Measurements from ENCODE around the gene POFUT1. TPM values are rescaled to one million over a fixed set of nuclear protein-coding genes. Genes with fewer than 3 reads are reported as not detected.

Gene POFUT1
- polyA plus RNA-seq, 1 of the 3 experiments (the other 2 are of a cell fraction) = 35.6 TPM

GRCh38 chr20:32249030-32249738 is 41.5 kb downstream of the POFUT1 start:
- CTCF ChIA-PET = no interaction called here
- Histone ChIP-seq H2AFZ (ENCODE audit: low read depth) (no peak overlapping the region), H4K20me1 (ENCODE audit: insufficient read depth) (no peaks in the 10 kb centered on the region), H3K79me2 (ENCODE audit: insufficient read depth) (no peaks in the 10 kb centered on the region), H3F3A (replicated peaks; ENCODE audit: insufficient read depth) (no peaks in the 10 kb centered on the region), H3K36me3 (replicated peaks in 1 of 2; ENCODE audit: control insufficient read depth in 1 of 2, insufficient read depth in 2 of 2, low read length in 1 of 2) (no peaks in the 10 kb centered on the region), H3K4me1 (ENCODE audit: control insufficient read depth in 1 of 2, insufficient read depth in 2 of 2, low read depth in 1 of 2, low read length in 1 of 2) (no peaks in the 10 kb centered on the region), H3K9me3 (no peaks in the 10 kb centered on the region), H3K9ac (no peak overlapping the region), H3K27ac (ENCODE audit: low read depth in 2 of 2, low read length in 1 of 2) (no peak overlapping the region), H3K27me3 (ENCODE audit: insufficient read depth) (no peaks in the 10 kb centered on the region), H3K9me2 (no peaks in the 10 kb centered on the region), H3K4me2 (no peak overlapping the region), H3K4me3 (ENCODE audit: low read depth in 2 of 2, low read length in 1 of 2) (no peak overlapping the region)
- POLR2A ChIA-PET = no interaction called here
- no peak for TF ChIP-seq TAF1 (IDR thresholded peaks at IDR 0.05; ENCODE audit: borderline replicate concordance, low read depth, low read length)
- TF ChIP-seq YY1 (IDR thresholded peaks at IDR 0.05; ENCODE audit: low read depth) = no peak
- no peak for TF ChIP-seq CTCF (IDR thresholded peaks at IDR 0.05)
- TF ChIP-seq TCF12 (IDR thresholded peaks at IDR 0.05) = no peak
- TF ChIP-seq FOXM1 (IDR thresholded peaks at IDR 0.05; ENCODE audit: low read depth) = no peak
- no peak for TF ChIP-seq EZH2phosphoT487 (IDR thresholded peaks at IDR 0.05; ENCODE audit: borderline replicate concordance, low read depth)
- no peak for TF ChIP-seq CHD2 (IDR thresholded peaks at IDR 0.05; ENCODE audit: low read length, partially characterized antibody)
- no peak for TF ChIP-seq MXI1 (IDR thresholded peaks at IDR 0.05; ENCODE audit: low read depth, low read length)
- TF ChIP-seq REST (IDR thresholded peaks at IDR 0.05; ENCODE audit: low read depth, low read length) = no peak
- no peak for TF ChIP-seq TEAD4 (IDR thresholded peaks at IDR 0.05; ENCODE audit: borderline replicate concordance, insufficient read depth)
- TF ChIP-seq MAX (IDR thresholded peaks at IDR 0.05; ENCODE audit: low read depth) = no peak
- TF ChIP-seq ZBTB33 (IDR thresholded peaks at IDR 0.05; ENCODE audit: borderline replicate concordance, low read depth) = no peak
- TF ChIP-seq RAD21 (IDR thresholded peaks at IDR 0.05; ENCODE audit: low read length) = no peak
- no peak for TF ChIP-seq ELF1 (IDR thresholded peaks at IDR 0.05)
- no peak for TF ChIP-seq RXRA (IDR thresholded peaks at IDR 0.05; ENCODE audit: borderline replicate concordance, low read depth)
- TF ChIP-seq USF2 (IDR thresholded peaks at IDR 0.05; ENCODE audit: borderline replicate concordance, low read depth, low read length) = no peak
- TF ChIP-seq USF1 (IDR thresholded peaks at IDR 0.05; ENCODE audit: borderline replicate concordance, low read depth) = no peak
- no peak for TF ChIP-seq GABPA (IDR thresholded peaks at IDR 0.05; ENCODE audit: low read depth)
- 85% methylated on average over 9 of the region's 9 CpGs for WGBS (ENCODE audit: low lambda C conversion rate)
- no peak for DNase-seq

All from SK-N-SH (cell line).